Measurements from ENCODE around the gene SLC25A42.

SLC25A42 gene

GRCh38 chr19:19054939-19055440 is 8.8 kb upstream of the SLC25A42 start:
- no peak for TF ChIP-seq CTCF (IDR thresholded peaks at IDR 0.05; ENCODE audit: low read depth, low read length, missing control alignments)
- no peak for DNase-seq (ENCODE audit: extremely low read depth, low read depth)
- H3K4me3 ChIP-seq (replicated peaks; ENCODE audit: low read depth, low read length): no peak overlapping the region

GRCh38 chr19:19055701-19056100 is 8.1 kb upstream of the SLC25A42 start:
- DNase-seq (ENCODE audit: extremely low read depth, low read depth): no peak
- no peak for TF ChIP-seq CTCF (IDR thresholded peaks at IDR 0.05; ENCODE audit: low read depth, low read length, missing control alignments)
- H3K4me3 ChIP-seq (replicated peaks; ENCODE audit: low read depth, low read length): no peak overlapping the region

GRCh38 chr19:19056636-19057275 is 7.0 kb upstream of the SLC25A42 start:
- TF ChIP-seq CTCF (IDR thresholded peaks at IDR 0.05; ENCODE audit: low read depth, low read length, missing control alignments): no peak
- DNase-seq (ENCODE audit: extremely low read depth, low read depth): no peak
- no peak overlapping the region for H3K4me3 ChIP-seq (replicated peaks; ENCODE audit: low read depth, low read length)

GRCh38 chr19:19057317-19057716 is 6.5 kb upstream of the SLC25A42 start:
- TF ChIP-seq CTCF (IDR thresholded peaks at IDR 0.05; ENCODE audit: low read depth, low read length, missing control alignments): no peak
- no peak for DNase-seq (ENCODE audit: extremely low read depth, low read depth)
- no peak overlapping the region for H3K4me3 ChIP-seq (replicated peaks; ENCODE audit: low read depth, low read length)

- TF ChIP-seq CTCF (IDR thresholded peaks at IDR 0.05; ENCODE audit: low read depth, low read length, missing control alignments): no peak
- no peak overlapping the region for H3K4me3 ChIP-seq (replicated peaks; ENCODE audit: low read depth, low read length)
- DNase-seq (ENCODE audit: extremely low read depth, low read depth): no peak
These were observed 6.1 kb upstream of the SLC25A42 start for GRCh38 chr19:19057720-19058119.

- DNase-seq (ENCODE audit: extremely low read depth, low read depth): no peak
- no peak overlapping the region for H3K4me3 ChIP-seq (replicated peaks; ENCODE audit: low read depth, low read length)
- TF ChIP-seq CTCF (IDR thresholded peaks at IDR 0.05; ENCODE audit: low read depth, low read length, missing control alignments): no peak
These were observed 4.6 kb upstream of the SLC25A42 start for GRCh38 chr19:19059018-19059836.
